Activated CD4-positive, alpha-beta T cell treated with anti-CD3 and anti-CD28 coated beads for 4 hours (primary cell): ENCODE measurements around the gene SMOC2.
"Not testable (repeated sequence)": the region's sequence is repeated elsewhere in the genome, so short reads cannot be mapped to it uniquely, and the experiment has no call there.

Source experiments
- DNase-seq, 2 donors: peaks; one replicate each; pipeline ENCODE4 v3.0.0-alpha.2; 2020

The SMOC2 gene

DNA sequence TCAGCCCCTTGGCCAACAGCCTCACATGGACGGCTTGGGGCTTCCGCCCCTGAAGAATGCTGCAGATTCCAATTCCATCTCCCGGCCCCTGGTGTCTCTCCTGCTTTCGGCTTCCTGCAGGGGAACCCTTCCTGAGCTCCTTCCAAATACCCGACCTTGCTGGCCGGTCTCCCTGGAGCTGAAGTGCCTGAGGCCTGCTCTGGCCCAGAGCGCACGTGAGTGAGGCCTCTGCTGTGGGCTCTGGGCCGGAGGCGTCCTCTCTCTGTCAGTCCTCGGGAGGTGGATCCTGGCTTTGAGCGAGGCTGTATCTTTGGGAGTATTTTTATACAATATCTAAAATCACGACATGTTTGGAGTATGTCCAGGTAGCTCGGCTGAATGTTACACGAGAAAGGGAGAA lies 253.8 kb downstream of the SMOC2 start:
- not testable (repeated sequence) for DNase-seq

DNA sequence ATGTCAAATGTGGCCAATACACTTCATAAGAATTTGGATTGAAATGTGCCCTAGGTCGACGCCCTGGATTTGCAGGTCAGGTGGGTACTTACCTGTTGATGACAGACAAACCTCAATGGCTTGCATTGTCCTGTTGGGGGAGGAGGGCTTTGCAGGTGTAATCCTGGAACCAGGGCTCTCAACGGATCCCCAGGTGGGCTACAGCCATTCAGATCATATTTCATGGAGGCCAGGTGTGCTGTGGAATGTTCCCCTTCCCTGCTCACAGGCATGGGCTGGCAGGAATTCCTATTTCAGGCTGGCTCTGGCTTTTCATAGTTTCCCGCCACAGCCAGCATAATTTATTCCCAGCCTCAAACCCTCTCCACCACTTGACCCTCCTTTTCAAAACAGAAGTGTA lies 254.7 kb downstream of the SMOC2 start:
- no peak for DNase-seq

DNA sequence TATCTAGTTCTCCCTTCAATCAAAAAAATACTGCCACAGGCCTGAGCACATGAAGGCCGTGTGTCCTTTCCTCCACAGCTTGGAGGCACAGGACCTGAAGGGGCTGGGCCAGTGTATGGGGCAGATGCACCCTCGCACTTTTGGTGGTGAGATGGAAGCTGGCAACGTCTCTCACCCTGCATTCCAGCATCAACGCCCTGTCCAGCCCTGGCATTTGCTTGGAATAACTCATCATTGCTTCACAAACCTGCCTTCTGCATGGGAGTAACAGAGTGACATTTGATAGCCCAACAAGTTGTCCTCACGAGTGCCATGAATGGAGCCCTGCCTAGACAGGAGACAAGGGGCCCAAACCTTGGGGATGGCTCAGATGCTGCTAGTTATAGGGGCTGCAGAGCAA lies 257.9 kb downstream of the SMOC2 start:
- DNase-seq = no peak

DNA sequence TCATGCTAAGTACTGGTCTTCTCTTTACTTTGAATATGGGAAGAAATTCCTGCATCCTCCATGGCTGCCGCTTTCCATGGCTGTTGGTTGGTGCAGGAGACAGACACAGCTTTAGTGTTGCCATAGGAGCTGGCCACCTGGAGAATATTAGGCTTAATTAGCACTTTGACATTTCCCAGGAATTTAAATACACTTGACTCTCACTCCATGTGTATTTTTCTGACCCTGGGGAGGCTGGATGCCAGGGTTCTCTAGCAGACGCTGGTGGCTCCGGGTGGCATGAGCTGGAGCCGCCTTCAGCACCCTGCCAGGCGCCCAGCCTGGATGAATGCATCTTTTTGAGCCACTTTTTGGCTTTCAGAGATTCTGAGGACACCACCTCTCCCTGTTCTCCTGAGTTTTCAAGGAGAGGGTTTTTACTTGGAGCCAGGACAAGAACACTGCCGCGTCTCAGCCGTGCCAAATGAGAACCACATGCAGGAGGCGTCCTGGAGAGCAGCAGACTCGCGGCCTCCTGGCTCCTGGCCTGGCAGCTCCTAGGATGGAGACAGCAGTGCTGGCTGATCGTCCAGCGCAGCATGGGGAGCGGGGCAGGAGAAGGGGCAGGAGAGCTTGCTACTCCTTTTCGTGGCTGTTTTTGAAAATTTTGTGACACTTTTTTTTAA lies 258.8 kb downstream of the SMOC2 start:
- DNase-seq = no peak

DNA sequence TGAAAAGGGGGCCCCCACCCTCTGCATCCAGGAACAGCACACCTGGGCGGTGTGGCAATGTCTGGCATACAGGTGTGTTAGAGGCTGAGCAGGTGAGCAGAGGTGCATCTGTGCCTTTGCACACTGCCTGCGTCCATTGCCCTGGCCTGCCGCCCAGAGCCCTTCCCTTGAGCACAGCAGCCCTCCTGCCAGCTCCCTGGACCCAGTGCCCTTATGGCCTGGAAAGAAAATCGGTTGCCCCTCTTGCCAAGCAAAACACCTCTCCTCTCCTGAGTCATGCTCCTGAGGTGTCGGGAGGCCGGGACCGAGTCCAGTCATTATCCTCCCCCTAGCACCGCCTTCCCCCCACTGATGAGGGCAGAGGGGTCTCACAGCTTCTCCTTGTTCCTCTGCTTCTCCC lies 259.9 kb downstream of the SMOC2 start:
- DNase-seq = no peak

DNA sequence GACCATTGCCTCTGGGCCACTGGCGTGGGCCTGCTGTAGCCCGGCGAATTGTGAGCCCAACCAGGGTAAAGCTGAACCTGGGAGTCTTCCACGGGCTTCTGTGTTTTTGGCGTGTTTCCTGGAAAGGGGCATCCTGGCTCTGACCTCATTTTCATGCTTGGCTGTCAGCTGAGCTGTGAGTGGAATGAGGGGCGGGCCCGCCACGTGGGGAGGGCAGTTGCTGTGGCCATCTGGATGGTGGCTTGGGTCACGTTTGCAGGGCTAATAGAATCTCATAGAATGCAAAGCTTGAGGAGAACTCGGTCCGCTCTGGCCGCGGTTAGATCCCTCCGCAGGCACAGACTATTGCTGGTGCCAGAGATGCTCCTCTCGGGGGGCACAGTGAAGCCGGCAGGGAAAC lies 263.0 kb downstream of the SMOC2 start:
- DNase-seq = no peak

DNA sequence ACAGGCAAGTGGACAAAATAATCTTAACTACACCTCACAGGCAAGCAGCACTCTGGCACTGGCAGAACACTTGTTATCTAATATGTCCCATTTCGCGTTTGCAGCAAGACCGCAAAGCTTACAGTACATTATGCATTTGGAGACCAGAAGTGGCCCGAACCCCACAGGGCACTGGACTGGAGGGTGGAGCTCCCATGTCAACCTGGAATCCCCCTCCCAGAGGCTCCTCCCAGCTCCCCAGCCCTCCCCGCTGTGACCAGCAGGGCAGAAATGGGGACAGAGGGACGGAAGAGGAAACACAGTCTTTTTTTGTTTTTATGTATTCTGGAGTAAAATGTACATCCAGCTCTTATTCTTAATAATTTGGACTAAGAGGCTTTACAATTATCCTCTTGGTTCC lies 263.7 kb downstream of the SMOC2 start:
- no peak for DNase-seq

DNA sequence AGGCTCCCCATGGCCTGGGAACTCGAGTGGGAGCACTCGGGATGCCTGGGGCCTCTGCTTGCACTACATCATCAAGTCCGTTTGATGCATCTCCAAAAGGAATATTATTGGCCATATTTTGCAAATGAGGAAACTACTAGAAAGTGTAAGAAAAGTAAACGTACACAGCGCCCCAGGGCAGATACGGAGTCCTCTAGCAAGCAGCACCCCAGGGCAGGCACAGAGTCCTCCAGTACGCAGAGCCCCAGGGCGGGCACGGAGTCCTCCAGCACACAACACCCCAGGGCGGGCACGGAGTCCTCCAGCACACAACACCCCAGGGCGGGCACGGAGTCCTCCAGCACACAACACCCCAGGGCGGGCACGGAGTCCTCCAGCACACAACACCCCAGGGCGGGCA lies 264.3 kb downstream of the SMOC2 start:
- not testable (repeated sequence) for DNase-seq

DNA sequence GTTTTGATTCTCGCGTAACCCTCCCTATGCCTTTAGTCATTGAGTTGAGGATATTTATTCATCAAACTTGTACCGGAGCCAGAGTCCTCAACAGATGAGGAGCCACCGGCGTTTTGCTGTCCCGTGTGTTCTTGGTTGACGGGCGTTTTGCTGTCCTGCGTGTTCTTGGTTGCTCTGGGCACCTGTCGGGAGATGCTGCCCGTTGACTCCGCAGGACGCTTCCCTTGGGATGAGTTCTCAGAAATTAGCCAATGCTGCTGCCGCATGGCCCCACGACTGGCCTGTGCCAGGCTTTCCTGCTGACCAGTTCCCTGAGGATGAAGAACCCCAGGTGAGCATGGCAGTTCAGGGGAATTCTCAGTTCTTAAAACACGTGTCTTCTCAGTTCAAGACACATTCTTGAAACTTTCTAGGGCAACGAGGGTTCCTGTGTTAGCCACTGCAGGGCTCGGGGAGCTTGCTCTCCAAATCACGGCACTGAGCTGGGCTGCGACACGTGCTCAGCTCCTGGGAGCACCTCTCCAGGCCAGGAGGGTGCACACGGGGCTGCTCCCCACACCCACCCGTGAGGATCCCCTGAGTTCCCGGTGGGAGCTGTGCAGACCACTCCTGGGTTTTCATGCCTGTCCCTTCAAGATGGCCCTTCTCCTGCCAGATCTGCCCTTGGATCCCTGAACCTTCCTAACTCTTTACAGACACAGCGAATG lies 265.6 kb downstream of the SMOC2 start:
- DNase-seq = no peak

DNA sequence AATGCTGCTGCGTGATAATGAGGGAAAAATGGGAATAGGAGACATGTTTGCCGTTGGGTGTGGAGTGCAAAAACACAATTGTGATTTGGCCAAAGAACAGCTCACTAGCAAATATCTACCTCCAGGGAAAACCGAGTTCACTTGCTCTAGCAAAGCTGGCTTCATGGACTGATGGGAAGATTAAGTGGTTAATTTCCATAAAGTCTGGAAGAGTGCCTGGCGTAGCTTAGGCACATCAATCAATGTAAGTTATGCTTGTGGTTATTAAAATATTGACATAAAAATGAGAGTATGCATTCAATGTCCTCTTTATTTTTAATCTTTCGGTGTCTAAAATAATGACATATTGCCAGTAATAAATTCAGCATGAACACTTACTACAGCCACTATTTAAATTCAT lies 267.5 kb downstream of the SMOC2 start:
- DNase-seq = no peak

DNA sequence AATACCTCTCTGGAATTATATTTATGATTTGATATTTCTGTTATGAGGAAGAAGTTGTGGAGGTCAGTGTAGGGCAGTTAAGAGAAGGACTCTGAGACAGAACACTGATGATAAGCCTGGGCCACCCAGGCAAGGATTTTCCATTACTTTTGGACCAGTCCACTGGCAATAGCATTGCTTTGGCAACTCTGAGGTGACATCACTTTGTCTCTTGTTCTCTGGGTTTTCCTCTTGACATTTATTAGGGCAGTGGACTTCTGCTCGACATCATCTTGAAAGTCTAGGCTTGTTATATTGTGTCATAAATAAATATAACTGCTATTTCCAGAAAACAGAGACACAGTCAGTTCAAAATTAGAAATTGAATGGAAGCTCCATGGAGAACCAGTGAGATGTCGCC lies 268.0 kb downstream of the SMOC2 start:
- no peak for DNase-seq

DNA sequence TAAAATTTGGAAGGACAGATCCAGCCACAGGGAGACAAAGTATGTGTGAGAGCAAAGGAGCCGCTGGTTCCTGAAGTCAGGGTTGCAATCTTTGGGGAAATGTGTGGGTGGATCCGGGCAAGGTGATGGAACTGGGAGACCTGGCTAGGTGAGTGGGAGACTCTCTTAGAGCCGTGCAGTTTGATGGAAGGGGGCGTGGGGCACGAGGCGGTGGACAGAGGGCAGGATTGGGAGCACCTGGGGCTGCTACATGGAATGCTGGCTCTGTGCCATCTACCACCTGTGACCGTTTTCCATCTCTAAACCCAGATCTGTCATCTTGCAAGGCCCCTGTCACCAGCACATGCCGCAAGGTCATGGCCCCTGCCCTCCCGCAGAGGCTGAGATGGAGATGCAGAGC lies 268.4 kb downstream of the SMOC2 start:
- no peak for DNase-seq

DNA sequence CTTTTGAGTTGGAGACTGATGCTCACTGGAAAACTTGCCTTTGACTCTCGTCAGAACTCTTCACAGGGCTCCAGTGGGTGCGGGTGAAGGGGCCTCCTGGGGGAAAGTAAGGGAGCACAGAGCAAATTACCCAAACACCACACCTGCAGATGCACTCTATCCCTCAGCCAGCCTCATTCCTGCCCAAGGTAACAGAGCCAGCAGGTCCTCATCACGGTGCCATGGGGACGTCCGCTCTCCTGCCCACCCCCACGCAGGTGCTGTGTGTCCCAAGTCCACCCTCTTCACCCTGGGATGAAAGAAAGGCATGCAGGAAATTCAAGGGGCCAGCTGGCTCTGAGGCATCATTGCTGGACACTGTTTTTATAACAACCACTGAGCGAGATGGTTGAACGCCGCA lies 269.0 kb downstream of the SMOC2 start:
- no peak for DNase-seq

DNA sequence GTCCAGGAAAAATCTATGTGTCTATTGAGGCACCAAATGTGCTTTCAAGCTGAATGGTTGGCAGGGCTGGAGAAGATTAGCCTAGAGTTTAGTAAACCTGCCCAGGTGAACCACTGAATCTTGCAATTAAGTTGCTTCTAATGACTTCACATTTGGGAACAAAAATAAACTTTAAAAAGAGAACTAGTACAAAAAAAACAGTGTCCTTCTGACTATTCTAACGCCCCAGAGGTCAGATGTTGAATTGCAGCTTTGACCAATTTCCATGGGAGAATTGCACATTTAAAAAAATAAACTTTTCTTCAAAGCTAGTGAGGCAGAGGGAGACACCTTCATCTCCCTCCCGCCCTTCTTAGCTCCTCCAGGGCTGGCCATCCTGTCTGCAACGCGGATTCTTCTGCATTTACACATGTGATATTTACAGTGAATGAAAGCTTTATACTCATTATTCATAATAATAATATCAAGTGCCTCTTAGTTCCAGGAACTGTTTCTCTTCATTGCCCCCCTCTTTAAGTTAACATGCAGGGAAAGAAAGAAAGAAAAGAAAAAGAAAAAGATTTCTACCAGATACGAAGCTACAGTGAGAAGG lies 270.2 kb downstream of the SMOC2 start:
- no peak for DNase-seq

DNA sequence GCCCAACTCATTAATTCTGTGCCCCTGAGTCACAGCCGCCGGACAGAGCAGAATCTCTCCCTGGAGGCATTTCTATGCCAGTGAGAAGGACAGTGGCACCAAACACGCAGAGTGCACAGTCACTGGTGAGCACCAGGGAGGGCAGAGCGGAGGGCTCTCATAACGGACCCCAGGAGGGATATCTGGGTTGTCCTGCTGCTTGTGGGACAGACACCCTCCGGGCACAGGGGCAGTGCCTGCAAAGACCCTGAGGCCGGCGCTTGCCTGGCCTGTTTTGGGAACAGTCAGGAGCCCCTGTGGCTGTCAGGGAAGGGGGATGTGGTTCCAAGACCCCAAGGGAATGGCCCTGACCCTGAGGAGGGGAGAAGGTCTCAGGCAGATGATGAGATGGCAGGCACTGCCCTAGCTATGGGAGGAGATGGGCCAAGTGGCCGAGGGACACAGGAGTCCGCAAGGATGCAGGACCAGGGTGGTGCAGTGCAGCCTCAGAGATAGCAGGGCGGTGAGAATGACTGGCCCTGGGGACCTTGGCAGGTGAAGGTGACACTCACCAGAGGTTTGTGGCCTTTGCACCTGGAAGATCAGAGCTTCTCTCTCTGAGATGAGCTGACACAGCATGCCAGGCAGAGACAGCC lies 270.8 kb downstream of the SMOC2 start:
- DNase-seq = no peak

DNA sequence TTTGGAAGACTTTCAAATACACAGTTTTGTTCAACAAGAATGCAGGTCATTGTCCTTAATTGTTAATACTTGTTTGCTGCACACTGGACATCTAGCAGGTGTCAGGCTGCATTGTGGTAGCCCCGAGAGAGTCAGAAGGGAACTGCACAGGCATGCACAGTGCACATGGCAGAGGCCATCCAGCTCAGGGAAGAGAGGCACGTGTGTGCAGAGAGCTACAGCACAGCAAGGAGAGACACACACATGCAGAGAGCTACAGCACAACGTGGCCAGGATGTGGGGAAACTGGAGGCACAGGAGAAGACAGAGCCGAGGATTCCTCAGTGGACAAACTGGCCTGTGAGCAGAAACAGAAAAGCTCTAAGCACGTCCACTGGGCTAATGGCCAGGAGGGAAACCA lies 272.0 kb downstream of the SMOC2 start:
- no peak for DNase-seq

DNA sequence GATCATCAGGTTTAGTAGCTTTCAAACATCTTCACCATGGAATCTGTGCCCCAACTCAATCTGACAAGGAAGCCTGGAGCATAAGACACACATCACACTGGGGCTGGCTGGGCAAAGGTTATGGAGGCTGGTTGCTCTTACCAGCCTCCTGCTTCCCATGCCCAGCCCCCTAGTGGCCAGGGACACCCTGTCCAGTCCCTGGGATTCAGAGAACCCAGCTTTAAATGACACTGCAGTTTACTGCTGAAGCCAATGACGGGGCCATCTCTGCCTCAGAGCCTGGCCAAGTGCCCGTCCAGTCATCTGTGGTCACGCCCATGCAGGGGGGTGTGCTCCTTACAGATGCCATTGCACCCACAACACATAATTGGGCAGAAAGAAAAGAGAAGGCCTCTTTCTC lies 272.9 kb downstream of the SMOC2 start:
- no peak for DNase-seq

DNA sequence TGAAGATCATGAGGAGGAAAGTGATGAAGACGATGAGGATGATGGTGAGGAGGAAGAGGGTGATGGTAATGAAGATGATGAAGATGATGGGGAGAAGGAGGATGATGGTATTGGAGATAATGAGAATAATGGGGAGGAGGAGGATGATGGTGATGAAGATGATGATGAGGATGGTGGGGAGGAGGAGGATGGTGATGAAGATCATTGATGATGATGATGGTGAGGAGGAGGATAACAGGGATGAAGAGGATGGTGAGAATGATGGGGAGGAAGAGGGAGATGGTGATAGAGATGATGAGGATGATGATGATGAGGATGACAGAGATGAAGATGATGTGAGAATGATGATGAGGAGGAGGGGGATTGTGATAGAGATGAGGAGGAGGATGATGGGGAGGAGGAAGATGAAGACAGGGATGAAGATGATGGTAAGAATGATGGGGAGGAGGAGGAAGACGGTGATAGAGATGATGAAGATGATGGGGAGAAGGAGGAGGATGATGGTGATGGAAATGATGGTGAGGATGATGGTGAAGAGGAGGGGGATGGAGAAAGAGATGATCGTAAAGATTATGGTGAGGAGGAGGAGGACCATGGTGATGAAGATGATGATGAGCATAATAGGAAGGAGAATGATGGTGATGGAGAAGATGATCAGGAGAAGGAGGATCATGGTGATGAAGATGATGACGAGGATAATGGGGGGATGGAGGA lies 273.7 kb downstream of the SMOC2 start:
- DNase-seq = no peak

DNA sequence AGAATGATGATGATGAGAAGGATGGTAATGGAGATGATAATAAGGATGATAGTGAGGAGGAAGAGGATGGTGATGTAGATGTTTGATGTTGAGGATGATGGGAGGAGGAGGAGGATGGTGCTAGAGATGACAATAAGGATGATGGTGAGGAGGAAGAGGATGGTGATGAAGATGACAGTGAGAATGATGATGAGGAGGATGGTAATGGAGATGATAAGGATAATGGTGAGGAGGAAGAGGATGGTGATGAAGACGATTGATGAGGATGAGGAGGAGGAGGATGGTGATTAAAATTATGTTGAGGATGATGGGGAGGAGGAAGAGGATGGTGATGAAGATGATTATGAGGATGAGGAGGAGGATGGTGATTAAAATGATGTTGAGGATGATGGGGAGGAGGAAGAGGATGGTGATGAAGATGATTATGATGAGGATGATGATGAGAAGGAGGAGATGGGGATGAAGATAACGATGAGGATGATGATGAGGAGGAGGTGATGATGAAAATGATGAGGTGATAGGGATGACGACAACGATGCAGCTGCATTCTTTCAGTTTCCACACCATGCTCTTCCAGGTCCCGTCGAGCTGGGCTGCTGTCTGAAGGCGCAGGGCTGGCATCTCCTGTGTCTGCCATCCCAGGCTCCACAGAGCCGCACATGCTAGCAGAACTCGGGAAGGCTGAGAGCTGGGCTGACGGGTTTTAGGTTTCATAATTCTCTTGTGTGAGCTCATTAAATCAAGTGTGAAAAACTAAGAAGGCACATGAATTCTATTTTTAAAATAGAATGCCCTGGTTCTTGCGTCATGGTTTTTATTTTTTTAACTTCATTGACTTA lies 274.9 kb downstream of the SMOC2 start:
- DNase-seq = no peak

DNA sequence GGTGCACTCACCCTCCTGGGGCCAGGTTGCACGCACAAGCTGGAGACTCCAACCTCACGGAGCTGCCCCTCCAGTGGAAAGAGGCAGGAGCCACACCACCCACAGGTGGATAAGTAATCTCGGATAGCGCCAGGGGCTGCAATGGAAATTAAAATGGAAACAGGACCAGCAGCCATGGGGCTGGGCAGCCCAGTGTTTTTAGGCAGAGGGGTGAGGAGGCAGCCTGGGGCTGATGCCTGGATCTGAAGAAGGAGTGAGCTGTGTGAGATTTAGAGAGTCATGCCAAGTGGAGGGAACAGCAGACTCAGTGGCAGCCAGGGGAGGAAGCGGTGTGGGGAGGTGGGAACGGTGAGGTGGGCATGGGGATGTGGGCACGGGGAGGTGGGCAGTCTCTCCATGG lies 275.6 kb downstream of the SMOC2 start:
- no peak for DNase-seq

DNA sequence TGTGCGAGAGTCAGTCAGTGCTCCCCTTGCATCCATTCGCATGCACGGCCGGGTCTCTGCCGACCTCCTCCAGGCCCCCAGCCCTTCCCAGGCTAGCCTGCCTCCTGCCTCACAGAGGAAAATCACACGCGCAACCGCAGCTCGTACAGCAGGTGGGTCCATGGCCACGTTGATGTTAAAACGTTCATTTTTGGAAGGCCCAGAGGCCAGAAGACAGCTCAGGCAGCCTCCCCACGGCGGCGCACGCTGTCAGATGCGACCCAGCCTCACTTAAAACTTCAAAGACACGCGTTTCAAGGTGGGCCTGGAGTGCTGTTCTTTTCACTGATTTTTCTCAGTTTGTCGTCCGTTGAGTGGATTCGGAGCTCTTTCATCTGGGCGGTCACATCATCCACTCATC lies 276.5 kb downstream of the SMOC2 start:
- DNase-seq = no peak
